ENCODE results near the gene ANXA2R.
"Not testable (repeated sequence)": the region's sequence is repeated elsewhere in the genome, so short reads cannot be mapped to it uniquely, and the experiment has no call there.

Gene ANXA2R

GRCh38 chr5:43040287-43041098 lies at the start of gene ANXA2R:
TSS of gene ANXA2R (minus strand) at chr5:43040319. CDS start at chr5:43040046, 273 bp downstream.
- DNase-seq (ENCODE audit: low spot score): peak; percentile 93

GRCh38 chr5:43086118-43086908 lies 46.2 kb upstream of the ANXA2R start:
- DNase-seq (ENCODE audit: low spot score): not testable (repeated sequence)

GRCh38 chr5:43085453-43085852 lies 45.3 kb upstream of the ANXA2R start:
- no peak for DNase-seq (ENCODE audit: low spot score)

GRCh38 chr5:43084468-43084867 lies 44.3 kb upstream of the ANXA2R start:
- not testable (repeated sequence) for DNase-seq (ENCODE audit: low spot score)

- not testable (repeated sequence) for DNase-seq (ENCODE audit: low spot score)
Observed at GRCh38 chr5:43081345-43081744, 41.2 kb upstream of the ANXA2R start.

GRCh38 chr5:43078956-43079355 lies 38.8 kb upstream of the ANXA2R start:
- DNase-seq (ENCODE audit: low spot score): no peak

- not testable (repeated sequence) for DNase-seq (ENCODE audit: low spot score)
Observed at GRCh38 chr5:43077446-43078191, 37.5 kb upstream of the ANXA2R start.

- DNase-seq (ENCODE audit: low spot score): no peak
Observed at GRCh38 chr5:43075319-43076293, 35.5 kb upstream of the ANXA2R start.

GRCh38 chr5:43074987-43075318 lies 34.8 kb upstream of the ANXA2R start:
- no peak for DNase-seq (ENCODE audit: low spot score)

GRCh38 chr5:43073597-43074546 lies 33.8 kb upstream of the ANXA2R start:
- DNase-seq (ENCODE audit: low spot score): peak; percentile 39

GRCh38 chr5:43069401-43069720 lies 29.2 kb upstream of the ANXA2R start:
- not testable (repeated sequence) for DNase-seq (ENCODE audit: low spot score)

- no peak for DNase-seq (ENCODE audit: low spot score)
Observed at GRCh38 chr5:43068037-43068436, 27.9 kb upstream of the ANXA2R start.

- peak; percentile 80 for DNase-seq (ENCODE audit: low spot score)
Observed at GRCh38 chr5:43066799-43067741, 27.0 kb upstream of the ANXA2R start.

- DNase-seq (ENCODE audit: low spot score): peak; percentile 68
Observed at GRCh38 chr5:43065948-43066798, 26.1 kb upstream of the ANXA2R start.

- DNase-seq (ENCODE audit: low spot score): peak; percentile 27
Observed at GRCh38 chr5:43065387-43065947, 25.3 kb upstream of the ANXA2R start.

- no peak for DNase-seq (ENCODE audit: low spot score)
Observed at GRCh38 chr5:43063721-43064171, 23.6 kb upstream of the ANXA2R start.

GRCh38 chr5:43061352-43062075 lies 21.4 kb upstream of the ANXA2R start:
- no peak for DNase-seq (ENCODE audit: low spot score)

Measured in SW480 (cell line).